CD4-positive, alpha-beta T cell treated with Interleukin-10 for 1 hour (primary cell): ENCODE results near the gene ASTE1.
"Not testable (repeated sequence)": the region's sequence is repeated elsewhere in the genome, so short reads cannot be mapped to it uniquely, and the experiment has no call there.

Experiments
- DNase-seq: peaks from one replicate; pipeline ENCODE4 v3.0.0-alpha.2; 2020

Gene ASTE1

DNA sequence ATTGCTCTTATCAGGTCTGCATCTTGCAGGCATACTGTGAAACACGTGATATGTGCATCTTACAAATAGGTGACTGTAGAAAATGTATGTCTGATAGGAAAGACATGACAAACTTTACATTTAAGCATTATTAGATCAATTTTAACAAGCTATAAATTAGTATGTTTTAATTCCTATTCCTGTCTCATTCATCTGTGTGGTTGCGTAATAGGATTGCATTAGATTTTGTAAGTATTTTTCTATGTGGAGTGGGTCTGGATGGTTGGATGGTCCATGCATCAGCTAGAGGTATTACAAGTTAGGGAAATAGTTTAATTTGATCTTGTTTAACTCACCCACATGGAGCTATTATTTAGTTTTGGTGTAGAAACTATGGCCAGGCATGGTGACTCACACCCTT, 18.8 kb downstream of the ASTE1 start:
- DNase-seq = no peak

DNA sequence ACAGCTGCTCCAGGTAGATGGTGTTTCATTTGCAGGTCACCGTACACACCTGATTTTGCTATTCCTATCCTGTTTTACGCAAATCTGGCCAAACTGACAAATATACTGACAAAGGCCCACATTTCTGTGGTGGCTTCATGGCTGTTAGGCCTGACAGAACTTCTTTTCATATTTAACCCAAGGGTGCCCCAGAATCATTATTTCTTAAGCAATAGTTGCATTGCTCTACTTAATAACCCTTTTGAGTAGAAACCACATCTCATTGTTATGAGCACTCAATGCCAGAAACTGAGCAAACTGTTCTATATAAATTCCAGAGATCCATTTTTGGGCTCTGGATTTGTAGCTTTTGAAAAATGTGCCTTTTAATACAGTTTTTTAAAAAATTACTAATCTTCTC, 19.4 kb downstream of the ASTE1 start:
- no peak for DNase-seq

DNA sequence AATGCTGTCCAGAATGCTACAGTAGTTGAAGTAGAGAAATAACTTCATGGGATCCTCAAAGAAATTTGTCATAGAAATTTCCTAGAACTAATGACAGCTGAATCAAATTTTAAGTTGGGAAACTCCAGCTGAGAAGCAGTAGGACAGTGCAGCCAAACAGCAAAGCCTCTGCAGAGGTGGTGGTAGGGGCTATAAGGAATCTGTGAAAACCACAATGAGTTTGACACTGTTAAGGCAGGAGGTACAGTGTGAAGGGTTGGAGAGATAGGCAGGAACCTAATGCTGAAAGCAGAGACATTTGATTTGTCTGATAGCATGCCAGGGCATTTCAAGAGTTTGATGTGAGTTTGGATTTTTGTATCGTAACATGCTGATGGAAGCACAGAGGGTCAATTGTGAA, 22.0 kb downstream of the ASTE1 start:
- no peak for DNase-seq

GRCh38 chr3:131001071-131001470, 25.6 kb downstream of the ASTE1 start:
- no peak for DNase-seq

DNA sequence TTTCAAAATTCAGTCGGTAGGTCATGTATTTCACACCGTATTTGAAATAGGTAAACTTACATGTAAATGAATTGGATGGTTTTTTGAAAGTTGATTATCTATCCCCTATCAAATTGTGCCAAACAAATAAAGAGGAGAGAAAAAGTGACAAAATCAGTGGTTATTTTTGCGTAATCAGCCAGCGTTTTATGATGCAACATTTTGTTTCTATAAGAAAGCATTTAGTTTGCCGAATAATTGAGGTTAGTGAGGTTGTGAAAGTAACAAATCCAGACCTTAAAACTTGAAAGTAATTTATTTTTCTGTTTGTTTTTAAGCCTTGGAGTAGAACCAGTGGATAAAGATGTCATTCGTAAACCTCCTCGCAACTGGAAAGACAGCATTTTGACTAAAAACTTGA, 29.3 kb downstream of the ASTE1 start:
- no peak for DNase-seq

DNA sequence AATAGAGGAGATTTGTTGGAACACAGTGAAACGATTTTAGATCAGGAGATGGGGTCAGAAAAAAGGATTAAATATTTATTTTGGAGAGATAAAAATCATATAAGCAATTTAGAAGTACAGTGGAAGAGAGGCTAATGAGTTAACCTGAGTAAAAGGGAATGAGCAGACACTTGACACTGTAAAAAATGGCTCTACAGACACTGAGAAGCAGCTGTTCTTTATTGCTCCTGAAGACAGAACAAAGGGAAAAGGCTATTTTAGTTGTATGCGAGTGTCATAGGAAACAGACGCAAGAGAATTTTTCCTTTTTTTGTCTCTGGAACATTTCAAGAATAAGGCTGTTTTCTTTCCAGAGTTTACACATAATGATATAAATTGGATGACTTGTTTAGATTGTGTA, 34.3 kb downstream of the ASTE1 start:
- DNase-seq = no peak

DNA sequence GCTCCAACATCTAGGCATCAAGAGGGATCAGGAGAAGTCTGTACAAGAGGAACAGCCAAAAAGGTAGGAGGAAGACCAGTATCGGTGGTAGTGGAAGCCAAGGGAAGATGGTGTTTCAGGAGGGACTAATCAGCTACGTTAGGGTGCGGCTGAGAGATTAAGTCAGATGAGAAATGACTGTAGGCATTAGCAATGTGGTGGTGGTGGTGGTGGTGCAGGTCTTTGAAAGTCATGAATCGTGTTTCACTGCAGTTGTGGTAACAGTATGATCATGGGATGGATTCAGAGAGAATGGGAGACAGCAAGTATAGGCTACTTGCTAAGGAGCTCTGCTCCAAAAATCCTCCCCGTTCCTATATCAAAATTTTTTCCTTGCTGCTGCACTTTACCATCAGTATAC, 35.5 kb downstream of the ASTE1 start:
- DNase-seq = no peak

DNA sequence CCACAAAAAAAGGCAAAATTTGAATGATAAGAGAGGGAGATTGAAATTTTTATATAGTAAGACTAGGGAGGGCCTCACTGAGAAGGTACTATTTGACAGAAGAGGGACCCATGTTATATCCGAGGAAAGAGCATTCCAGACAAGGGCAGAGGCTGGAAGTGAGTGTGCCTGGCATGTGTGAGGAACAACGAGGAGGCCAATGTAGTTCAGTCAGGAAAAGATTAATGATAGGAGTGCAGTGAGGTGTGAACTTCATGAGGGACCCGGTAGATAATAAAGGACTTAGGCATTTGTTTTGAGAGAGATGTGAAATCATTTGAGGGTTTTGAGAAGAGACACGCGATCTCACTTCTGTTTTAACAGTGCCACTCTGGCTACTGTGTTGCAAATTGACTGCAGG, 36.3 kb downstream of the ASTE1 start:
- DNase-seq = no peak

DNA sequence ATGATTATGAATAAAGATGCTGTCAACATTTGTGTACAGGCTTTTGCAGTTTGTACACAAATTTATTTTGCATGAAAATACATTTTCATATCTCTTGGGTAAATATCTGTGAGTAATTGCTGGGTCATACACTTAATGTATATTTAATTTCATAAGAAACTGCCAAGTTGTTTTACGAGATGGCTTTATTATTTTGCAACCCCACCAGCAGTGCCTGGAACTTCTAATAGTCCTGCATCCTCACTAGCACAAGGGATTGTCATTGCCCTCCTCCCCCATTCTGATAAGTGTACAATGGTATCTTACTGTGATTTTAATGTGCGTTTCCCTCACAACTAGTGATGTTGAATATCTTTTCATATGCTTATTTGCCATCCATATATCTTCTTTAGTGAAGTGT, 45.2 kb downstream of the ASTE1 start:
- no peak for DNase-seq

GRCh38 chr3:130979117-130979516, 47.5 kb downstream of the ASTE1 start:
- no peak for DNase-seq

GRCh38 chr3:130976706-130977105, 49.9 kb downstream of the ASTE1 start:
- no peak for DNase-seq

- no peak for DNase-seq
Measured at GRCh38 chr3:130975251-130975650, 51.4 kb downstream of the ASTE1 start.

- DNase-seq = no peak
Measured at GRCh38 chr3:130974201-130974600, 52.4 kb downstream of the ASTE1 start.

GRCh38 chr3:130973406-130973805, 53.2 kb downstream of the ASTE1 start:
- no peak for DNase-seq

- not testable (repeated sequence) for DNase-seq
Measured at GRCh38 chr3:130972592-130972991, 54.0 kb downstream of the ASTE1 start.

GRCh38 chr3:130971208-130971607, 55.4 kb downstream of the ASTE1 start:
- no peak for DNase-seq

DNA sequence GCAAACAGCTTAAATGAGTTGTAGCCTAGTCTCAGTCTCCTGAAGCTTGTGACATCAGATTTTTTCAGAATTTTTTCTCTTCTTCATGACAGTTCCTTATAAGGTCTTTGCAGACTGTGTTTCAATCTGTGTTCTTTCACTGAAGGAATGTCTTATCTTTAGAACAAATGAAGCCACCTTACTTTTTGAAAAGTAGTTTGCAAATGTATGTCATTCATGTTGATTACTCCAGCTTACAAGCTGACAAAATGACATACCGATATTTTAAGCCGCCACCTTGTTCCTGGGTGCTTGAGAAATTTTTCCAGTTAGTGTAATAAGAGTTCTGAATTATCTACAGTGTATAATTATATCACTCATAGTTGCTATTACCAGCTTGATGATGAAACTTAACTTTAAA, 57.0 kb downstream of the ASTE1 start:
- no peak for DNase-seq

DNA sequence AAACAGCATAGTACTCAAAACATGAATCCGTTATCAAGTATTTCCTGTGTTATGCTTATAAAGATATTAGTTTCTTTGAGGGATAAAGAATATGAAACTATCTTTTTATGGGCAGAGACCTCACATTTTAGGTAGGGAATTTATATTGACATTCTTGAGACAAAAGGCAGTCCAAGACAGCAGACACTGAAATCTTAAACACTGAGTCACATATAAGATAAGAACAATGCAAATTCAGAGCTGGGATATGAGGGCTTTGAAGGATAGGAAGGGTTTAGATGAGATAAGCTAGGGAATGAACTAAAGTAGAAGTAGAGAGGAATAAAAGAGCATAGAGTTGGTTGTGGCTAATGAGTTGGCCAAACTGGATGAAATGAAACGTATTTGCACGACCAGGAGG, 58.4 kb downstream of the ASTE1 start:
- DNase-seq = no peak

- DNase-seq = no peak
Measured at GRCh38 chr3:130967281-130967680, 59.3 kb downstream of the ASTE1 start.

- no peak for DNase-seq
Measured at GRCh38 chr3:130963878-130964277, 62.7 kb downstream of the ASTE1 start.
